ENCODE data around the gene PPIF.

Gene PPIF

GRCh38 chr10:79399223-79399831 lies 52.1 kb downstream of the PPIF start:
- Mint-ChIP-seq H3K4me3 (no peak overlapping the region), H3K4me1 (peaks cover 6% of the 10 kb centered on the region), H3K9me3 (no peaks in the 10 kb centered on the region), H3K27me3 (peaks cover 17% of the 10 kb centered on the region), H3K27ac (no peak overlapping the region), H3K36me3 (no peaks in the 10 kb centered on the region)
- ATAC-seq, result peak; percentile 16

- H3K27ac Mint-ChIP-seq, result no peak overlapping the region
- H3K27me3 Mint-ChIP-seq, result peaks cover 28% of the 10 kb centered on the region
- ATAC-seq, result no peak
- no peak overlapping the region for H3K4me3 Mint-ChIP-seq
- H3K36me3 Mint-ChIP-seq, result no peaks in the 10 kb centered on the region
- H3K4me1 Mint-ChIP-seq, result peaks cover 12% of the 10 kb centered on the region
- no peaks in the 10 kb centered on the region for H3K9me3 Mint-ChIP-seq
Measured at GRCh38 chr10:79400146-79401004, 53.1 kb downstream of the PPIF start.

GRCh38 chr10:79401015-79401921 lies 54.0 kb downstream of the PPIF start:
- H3K27me3 Mint-ChIP-seq, result peaks cover 37% of the 10 kb centered on the region
- no peak for ATAC-seq
- H3K9me3 Mint-ChIP-seq, result no peaks in the 10 kb centered on the region
- no peak overlapping the region for H3K4me3 Mint-ChIP-seq
- no peaks in the 10 kb centered on the region for H3K36me3 Mint-ChIP-seq
- H3K4me1 Mint-ChIP-seq, result peaks cover 13% of the 10 kb centered on the region
- no peak overlapping the region for H3K27ac Mint-ChIP-seq

- Mint-ChIP-seq H3K36me3 (no peaks in the 10 kb centered on the region), H3K4me3 (no peak overlapping the region), H3K9me3 (no peaks in the 10 kb centered on the region), H3K4me1 (peaks cover 13% of the 10 kb centered on the region), H3K27me3 (peaks cover 37% of the 10 kb centered on the region), H3K27ac (no peak overlapping the region)
- no peak for ATAC-seq
Measured at GRCh38 chr10:79402625-79402946, 55.3 kb downstream of the PPIF start.

- no peaks in the 10 kb centered on the region for H3K36me3 Mint-ChIP-seq
- H3K27ac Mint-ChIP-seq, result no peak overlapping the region
- no peaks in the 10 kb centered on the region for H3K9me3 Mint-ChIP-seq
- H3K4me1 Mint-ChIP-seq, result peaks cover 13% of the 10 kb centered on the region
- H3K4me3 Mint-ChIP-seq, result no peak overlapping the region
- peaks cover 37% of the 10 kb centered on the region for H3K27me3 Mint-ChIP-seq
- ATAC-seq, result no peak
Measured at GRCh38 chr10:79402951-79403350, 55.7 kb downstream of the PPIF start.

- Mint-ChIP-seq H3K4me3 (no peak overlapping the region), H3K9me3 (no peaks in the 10 kb centered on the region), H3K27me3 (peaks cover 37% of the 10 kb centered on the region), H3K4me1 (peaks cover 13% of the 10 kb centered on the region), H3K36me3 (no peaks in the 10 kb centered on the region), H3K27ac (no peak overlapping the region)
- no peak for ATAC-seq
Measured at GRCh38 chr10:79403441-79404230, 56.4 kb downstream of the PPIF start.

GRCh38 chr10:79404231-79404609 lies 57.0 kb downstream of the PPIF start:
- Mint-ChIP-seq H3K9me3 (no peaks in the 10 kb centered on the region), H3K36me3 (no peaks in the 10 kb centered on the region), H3K4me1 (peaks cover 13% of the 10 kb centered on the region), H3K27me3 (peaks cover 37% of the 10 kb centered on the region), H3K4me3 (no peak overlapping the region), H3K27ac (no peak overlapping the region)
- ATAC-seq, result no peak

GRCh38 chr10:79404690-79405131 lies 57.4 kb downstream of the PPIF start:
- no peak overlapping the region for H3K4me3 Mint-ChIP-seq
- no peak overlapping the region for H3K27ac Mint-ChIP-seq
- H3K9me3 Mint-ChIP-seq, result no peaks in the 10 kb centered on the region
- H3K27me3 Mint-ChIP-seq, result peaks cover 37% of the 10 kb centered on the region
- peaks cover 8% of the 10 kb centered on the region for H3K4me1 Mint-ChIP-seq
- H3K36me3 Mint-ChIP-seq, result no peaks in the 10 kb centered on the region
- ATAC-seq, result no peak
